GM21423 (cell line): ENCODE results near the gene BRAF.
"Not testable (repeated sequence)": the region's sequence is repeated elsewhere in the genome, so short reads cannot be mapped to it uniquely, and the experiment has no call there.

ENCODE experiments used
- ATAC-seq: cut with Tn5 transposase; IDR thresholded peaks from one replicate; pipeline ENCODE4 v1.9.1; 2021; ENCODE audit warnings: mild to moderate bottlenecking, moderate library complexity; ENCODE audit not compliant: unreplicated experiment

Gene BRAF

GRCh38 chr7:140669862-140670261 is 254.9 kb downstream of the BRAF start:
- ATAC-seq = not testable (repeated sequence)

DNA sequence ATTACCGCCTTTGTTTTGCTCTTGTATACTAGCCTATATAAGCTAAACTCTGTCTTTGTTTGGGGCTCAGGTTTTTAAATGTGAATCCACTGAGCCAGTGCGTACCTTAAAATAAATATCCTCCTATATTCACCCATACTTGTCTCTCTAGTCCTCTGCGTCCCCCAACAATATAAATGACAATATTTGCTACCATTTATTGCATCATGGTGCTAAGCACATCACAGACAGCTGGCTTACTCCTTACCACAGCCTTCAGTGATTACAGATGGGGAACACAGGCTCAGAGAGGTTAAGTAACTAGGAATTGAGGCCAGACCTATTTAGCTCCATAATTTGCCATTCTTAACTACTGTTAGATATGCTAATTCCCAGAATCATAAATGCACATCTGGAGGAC is 255.4 kb downstream of the BRAF start:
- no peak for ATAC-seq
